Stimulated activated CD4-positive, alpha-beta T cell treated with anti-CD3 and anti-CD28 coated beads, Interleukin-4, amount 100 ng/mL, for 48 hours (primary cell): ENCODE measurements around the gene FSCB.
"Not testable (repeated sequence)": the region's sequence is repeated elsewhere in the genome, so short reads cannot be mapped to it uniquely, and the experiment has no call there.

ENCODE experiments used
- DNase-seq, 2 donors: peaks; one replicate each; pipeline ENCODE4 v3.0.0-alpha.2; 2020; ENCODE audit warnings: low read depth in 2 of 2

Gene FSCB, protein sequence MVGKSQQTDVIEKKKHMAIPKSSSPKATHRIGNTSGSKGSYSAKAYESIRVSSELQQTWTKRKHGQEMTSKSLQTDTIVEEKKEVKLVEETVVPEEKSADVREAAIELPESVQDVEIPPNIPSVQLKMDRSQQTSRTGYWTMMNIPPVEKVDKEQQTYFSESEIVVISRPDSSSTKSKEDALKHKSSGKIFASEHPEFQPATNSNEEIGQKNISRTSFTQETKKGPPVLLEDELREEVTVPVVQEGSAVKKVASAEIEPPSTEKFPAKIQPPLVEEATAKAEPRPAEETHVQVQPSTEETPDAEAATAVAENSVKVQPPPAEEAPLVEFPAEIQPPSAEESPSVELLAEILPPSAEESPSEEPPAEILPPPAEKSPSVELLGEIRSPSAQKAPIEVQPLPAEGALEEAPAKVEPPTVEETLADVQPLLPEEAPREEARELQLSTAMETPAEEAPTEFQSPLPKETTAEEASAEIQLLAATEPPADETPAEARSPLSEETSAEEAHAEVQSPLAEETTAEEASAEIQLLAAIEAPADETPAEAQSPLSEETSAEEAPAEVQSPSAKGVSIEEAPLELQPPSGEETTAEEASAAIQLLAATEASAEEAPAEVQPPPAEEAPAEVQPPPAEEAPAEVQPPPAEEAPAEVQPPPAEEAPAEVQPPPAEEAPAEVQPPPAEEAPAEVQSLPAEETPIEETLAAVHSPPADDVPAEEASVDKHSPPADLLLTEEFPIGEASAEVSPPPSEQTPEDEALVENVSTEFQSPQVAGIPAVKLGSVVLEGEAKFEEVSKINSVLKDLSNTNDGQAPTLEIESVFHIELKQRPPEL

DNA sequence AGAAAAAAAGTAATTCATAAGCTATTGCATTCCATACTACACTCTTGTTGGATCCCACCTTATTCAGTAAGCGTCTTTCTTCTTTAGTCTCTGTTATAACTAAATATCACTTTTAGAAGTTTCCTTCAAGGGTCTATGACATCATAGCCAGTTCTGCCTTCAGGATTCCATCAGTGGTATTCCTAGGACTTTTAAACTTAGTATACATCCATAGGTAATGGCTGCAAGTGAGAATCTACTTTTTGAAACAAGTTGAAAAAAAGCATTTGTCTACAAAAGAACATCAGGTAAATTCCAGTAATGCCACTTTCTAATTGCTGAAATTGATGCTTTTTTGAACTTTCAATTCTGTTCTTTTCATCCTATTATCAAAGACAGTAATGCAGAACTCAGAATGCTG, at the start of gene FSCB:
Gene FSCB, minus strand, starts transcription at position 101 of the 400 bp plus-strand sequence. CDS start 296 bp downstream, outside the sequence.
- DNase-seq, result no peak

GRCh38 chr14:44531658-44532057, 24.6 kb upstream of the FSCB start:
- no peak for DNase-seq

GRCh38 chr14:44530475-44530874, 23.4 kb upstream of the FSCB start:
- DNase-seq, result no peak

GRCh38 chr14:44529026-44529425, 21.9 kb upstream of the FSCB start:
- DNase-seq, result no peak

DNA sequence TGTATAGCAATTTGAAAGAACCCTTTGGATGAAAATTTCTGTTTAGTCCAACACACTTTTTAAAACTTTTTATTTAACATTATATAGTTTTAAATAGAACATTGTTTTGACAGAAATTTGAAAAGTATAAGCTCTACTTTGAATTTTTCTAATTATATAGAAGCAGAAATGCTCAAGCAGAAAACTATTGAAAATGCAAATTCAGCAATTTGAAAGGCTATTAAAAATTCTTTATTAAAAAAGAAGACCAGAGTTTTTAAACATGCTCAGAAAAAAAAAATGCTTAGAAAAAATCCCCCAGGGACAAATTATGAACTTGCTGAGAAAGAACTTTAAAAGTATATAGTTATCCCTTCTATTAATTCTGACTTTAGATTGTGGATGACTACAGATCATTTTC, 21.1 kb upstream of the FSCB start:
- no peak for DNase-seq

GRCh38 chr14:44525237-44525636, 18.2 kb upstream of the FSCB start:
- no peak for DNase-seq

DNA sequence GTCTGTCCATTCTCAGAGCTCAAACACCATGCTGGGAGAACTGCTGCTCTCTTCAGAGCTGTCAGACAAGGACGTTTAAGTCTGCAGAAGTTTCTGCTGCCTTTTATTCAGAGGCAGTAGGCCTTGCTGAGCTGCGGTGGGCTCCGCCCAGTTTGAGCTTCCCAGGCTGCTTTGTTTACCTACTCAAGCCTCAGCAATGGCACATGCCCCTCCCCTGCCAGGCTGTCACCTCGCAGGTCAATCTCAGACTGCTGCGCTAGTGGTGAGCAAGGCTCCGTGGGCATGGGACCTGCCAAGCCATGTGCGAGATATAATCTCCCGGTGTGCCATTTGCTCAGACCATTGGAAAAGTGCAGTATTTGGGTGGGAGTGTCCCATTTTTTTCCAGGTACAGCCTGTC, 8.6 kb upstream of the FSCB start:
- not testable (repeated sequence) for DNase-seq

DNA sequence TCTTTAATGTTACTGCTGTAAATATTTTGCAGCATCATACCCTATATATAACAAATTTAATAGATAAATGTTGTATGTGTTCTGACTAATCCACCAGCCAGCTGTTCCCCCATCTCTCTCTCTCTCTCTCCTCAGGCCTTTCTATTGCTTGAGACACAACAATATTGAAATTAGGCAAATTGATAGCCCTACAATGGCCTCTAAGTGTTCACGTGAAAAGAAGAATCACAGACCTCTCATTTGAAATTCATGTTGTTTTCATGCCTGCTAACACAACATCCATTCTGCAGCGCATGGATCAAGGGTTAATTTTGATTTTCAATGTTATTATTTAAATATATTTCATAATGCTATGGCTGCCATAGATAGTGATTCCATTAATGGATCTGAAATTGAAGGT, 1.8 kb upstream of the FSCB start:
- no peak for DNase-seq

DNA sequence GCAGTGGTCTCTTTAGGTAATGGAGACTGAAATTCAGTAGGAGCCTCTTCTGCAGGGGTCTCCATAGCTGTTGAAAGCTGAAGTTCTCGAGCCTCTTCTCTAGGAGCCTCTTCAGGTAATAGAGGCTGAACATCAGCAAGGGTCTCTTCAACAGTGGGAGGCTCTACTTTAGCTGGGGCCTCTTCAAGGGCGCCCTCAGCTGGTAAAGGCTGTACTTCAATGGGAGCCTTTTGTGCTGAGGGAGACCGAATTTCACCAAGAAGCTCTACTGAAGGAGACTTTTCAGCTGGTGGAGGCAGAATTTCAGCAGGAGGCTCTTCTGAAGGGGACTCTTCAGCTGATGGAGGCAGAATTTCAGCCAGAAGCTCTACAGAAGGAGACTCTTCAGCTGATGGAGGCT, 1.5 kb downstream of the FSCB start:
- no peak for DNase-seq

- DNase-seq, result no peak
Observed at GRCh38 chr14:44497148-44497547, 9.9 kb downstream of the FSCB start.

DNA sequence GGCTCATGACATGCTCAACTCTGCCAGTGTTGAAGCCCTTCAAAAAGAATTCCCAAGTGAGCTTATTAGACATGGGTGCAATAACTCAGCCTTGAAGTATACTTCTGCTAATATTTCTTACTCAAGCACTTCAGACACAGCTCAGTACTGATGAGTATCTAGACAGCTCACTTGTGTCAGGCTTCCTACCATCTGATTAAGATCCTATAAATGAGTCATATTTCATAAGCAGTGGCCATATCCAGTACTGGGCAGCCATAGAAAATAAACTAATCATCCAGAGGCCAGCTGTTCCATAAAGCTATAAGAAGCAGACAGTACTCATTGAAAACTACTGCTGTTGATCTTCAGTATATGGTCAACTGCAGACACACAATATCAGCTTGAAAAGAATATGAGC, 12.9 kb downstream of the FSCB start:
- no peak for DNase-seq

DNA sequence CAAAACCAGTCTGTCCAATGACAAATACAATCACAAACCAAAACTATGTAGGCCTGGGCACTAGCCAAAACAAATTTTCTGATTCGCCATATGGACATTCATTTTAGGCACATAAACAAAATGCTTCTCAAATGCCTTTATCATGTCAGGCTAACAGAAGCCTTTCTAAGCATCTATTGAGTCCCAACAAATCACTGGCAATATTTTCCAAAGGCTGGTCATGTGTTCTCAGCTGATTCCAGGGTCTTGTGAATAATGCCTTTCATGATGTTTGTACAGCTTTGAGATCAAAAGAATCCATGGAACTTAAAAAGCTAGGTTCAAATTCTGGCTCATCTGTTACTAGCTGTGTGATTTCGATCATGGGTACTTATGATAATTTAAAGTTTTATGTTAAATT, 16.1 kb downstream of the FSCB start:
- DNase-seq, result no peak

GRCh38 chr14:44477953-44478352, 29.1 kb downstream of the FSCB start:
- DNase-seq, result no peak

GRCh38 chr14:44468771-44469170, 38.3 kb downstream of the FSCB start:
- DNase-seq, result no peak

GRCh38 chr14:44463356-44464004, 43.6 kb downstream of the FSCB start:
- DNase-seq, result no peak

DNA sequence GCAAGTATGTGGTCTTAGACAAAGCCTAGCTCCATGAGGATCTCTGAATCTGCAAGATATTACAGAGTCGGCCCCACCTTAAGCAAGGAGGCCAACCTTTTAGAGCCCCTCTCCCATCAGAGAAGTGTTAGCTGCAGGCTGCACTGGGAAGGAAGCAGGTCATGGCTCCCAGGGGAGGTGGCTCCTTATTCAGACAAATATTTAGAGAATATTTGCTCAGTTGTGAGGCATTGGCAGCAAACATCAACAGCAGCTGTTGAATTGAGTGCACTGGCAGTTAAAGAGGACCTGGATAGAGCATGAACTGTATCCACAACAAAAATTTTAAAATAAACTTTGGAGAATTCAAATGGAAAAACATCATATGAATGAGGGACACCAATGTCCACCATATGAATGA, 44.7 kb downstream of the FSCB start:
- no peak for DNase-seq

- no peak for DNase-seq
Observed at GRCh38 chr14:44461811-44462210, 45.3 kb downstream of the FSCB start.
